ENCODE results near the gene GPRASP2.
"Not testable (repeated sequence)": the region's sequence is repeated elsewhere in the genome, so short reads cannot be mapped to it uniquely, and the experiment has no call there.

GPRASP2 gene

DNA sequence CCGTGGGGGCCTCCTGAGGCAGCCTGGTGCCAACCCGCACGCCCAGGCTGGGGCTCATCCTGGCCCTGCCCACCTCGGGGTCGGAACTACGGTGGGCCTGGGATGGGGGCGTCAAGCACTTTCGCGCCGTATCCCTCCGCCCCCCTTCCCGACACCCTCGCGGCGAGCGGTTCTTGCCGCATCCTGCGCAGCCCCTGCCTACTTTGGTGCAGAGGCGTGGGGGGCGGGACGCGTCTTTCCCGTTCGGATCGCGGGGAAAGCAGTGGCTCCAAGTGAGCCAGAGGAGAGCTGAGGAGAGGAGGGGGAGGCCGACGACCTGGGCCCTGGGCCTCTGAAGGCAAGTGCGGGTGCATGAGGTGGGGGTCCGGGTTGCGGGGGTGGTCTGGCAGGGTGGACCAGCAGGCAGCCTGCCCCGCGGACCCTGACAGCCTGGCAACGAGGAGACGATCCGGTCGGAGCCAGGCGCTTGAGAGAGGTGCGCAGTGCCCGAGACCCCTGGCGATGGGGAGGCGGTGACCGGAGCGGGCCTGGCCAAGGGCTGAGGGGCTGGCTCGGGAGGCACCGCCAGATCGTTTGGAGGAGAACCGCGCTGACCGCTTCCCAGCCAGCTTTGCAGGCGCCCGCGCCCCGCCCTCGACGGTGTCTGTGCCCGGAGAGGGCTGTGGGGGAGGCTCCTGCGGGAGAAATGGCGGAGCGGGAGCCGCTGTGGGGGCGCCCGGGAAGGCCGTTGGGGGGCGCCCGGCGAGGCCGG, at the start of gene GPRASP2:
Gene GPRASP2 (plus strand): TSS at position 233 of the 751 bp plus-strand sequence. CDS start 2,422 bp downstream, outside the sequence.
- DNase-seq, result peak; percentile 1

DNA sequence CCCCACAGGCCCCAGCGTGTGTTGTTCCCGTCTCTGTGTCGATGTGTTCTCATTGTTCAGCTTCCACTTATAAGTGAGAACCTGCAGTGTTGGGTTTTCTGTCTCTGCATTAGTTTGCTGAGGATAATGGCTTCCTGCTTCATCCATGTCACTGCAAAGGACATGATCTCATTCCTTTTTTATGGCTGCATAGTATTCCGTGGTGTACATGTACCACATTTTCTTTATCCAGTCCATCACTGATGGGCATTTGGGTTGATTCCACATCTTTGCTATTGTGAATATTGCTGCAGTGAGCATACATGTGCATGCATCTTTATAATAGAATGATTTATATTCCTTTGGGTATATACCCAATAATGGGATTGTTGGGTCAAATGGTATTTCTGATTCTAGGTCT, 48.4 kb upstream of the GPRASP2 start:
- not testable (repeated sequence) for DNase-seq

DNA sequence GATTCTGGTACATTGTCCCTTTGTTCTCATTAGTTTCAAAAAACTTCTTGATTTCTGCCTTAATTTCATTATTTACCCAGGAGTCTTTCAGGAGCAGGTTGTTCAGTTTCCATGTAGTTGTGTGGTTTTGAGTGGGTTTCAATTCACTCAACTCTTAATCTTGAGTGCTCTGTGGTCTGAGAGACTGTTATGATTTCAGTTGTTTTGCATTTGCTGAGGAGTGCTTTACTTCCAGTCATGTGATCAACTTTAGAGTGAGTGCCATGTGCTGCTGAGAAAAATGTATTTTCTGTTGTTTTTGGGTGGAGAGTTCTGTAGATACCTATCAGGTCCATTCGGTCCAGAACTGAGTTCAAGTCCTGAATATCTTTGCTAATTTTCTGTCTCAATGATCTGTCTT, 45.2 kb upstream of the GPRASP2 start:
- DNase-seq, result not testable (repeated sequence)

DNA sequence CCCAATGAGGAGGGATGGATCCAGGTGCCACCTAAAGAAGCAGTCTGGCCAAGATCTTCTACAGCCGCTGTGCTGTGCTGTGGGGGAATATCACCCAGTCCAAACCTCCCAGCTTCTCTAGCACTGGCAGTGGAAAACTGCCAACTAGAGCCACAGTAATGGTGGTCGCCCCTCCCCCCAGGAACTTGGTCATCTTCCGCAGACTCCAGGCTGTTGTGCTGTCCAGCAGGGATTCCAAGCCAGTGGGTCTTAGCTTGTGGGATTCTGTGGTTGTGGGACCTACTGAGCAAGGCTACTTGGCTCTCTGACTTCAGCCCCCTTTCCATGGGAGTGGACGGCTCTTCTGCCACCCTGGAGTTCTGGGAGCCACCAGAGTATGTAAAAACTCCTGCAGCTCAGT, 42.7 kb upstream of the GPRASP2 start:
- no peak for DNase-seq

DNA sequence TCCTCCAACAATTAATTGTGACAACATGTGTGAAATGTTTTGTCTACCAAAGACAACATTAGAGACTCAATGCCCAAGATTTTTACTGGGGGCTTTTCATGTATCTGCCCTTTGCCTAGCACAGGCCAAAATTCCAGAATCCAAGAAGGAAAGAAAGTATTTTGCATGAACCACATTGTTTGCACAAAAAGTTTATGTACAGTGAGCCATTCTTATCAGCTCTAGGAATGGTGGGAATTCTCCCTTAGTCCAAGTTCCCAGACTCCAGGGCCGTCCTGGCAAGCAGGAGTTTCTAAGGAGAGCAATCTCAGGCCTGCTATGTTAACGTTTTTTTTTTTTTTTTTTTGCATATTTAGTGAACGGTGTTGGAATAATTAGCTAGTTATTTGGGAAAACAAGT, 39.4 kb upstream of the GPRASP2 start:
- DNase-seq, result no peak

DNA sequence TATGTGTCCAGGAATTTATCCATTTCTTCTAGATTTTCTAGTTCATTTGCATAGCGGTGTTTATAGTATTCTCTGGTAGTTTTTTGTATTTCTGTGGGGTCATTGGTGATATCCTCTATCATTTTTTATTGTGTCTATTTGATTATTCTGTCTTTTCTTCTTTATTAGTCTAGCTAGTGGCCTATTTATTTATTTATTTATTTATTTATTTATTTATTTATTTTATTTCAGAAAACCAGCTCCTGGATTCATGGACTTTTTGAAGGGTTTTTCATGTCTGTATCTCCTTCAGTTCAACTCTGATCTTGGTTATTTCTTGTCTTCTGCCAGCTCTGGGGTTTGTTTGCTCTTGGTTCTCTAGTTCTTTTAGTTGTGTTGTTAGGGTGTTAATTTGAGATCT, 34.8 kb upstream of the GPRASP2 start:
- DNase-seq, result not testable (repeated sequence)

DNA sequence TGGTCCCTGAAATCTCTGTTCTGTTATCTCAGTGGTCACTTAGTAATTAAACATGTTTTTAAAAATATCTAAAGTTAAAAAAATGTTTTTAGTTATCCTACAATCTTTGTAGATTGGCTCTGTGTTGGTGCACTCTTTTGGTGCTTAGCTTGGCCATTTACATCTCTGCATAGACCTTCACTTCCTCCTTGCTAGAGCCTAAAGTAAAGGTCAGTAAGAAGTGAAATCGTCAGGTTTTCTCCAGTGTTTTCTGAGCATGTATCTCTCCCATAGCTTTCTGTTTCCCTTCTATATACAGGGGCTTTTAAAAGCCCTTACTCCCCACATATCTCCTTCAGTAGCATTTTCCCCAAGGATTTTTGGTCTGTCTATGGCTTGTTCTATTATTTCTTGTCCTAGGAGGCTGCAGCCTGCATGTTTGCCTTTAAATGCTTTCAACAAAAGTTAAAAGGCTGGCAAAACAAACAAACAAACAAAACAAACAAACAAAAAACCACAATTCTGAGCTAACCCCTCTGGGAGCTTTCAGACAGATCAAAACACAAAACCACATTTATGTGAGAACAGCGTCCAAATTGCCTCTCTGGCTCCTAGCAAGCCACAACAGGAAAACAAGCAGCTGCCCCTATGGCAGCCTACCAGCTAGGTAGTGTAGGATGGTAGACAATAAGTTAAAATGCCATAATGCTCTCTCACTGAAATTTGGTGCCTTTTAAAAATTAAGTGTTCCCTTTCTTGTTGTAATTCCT, 27.3 kb upstream of the GPRASP2 start:
- no peak for DNase-seq

DNA sequence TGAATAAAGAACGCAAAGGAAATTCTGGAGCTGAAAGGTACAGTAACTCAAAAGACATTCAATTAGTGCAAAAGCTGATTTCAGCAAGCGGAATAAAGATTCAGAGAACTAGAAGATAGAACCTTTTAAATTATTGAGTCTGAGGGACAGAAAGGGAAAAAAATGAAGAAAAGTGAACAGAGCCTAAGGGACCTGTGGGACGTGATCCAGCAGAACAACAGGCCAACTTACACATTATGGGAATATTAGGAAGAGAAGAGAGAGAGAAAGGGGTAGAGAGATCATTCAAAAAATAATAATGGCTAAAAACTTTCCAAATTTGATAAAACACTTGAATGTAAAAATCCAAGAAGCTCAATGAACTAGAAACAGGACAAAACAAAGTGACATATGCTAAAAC, 17.5 kb upstream of the GPRASP2 start:
- no peak for DNase-seq

DNA sequence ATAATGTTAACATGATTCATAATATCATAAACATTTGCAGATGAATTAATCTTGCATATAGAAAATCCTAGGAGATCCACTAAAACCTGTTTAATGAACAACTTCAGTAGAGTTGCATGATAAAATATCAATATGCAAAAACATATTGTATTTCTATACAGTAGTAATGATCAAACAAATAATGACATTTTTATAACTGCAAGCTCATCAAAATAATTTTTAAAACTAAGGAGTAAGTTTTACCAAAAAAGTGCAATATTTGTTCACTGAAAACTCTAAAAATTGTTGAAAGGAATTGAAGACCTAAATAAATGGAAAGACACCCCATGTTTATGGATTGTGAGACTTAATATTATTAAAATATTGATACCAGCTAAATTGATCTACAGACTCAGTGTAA, 15.9 kb upstream of the GPRASP2 start:
- no peak for DNase-seq

DNA sequence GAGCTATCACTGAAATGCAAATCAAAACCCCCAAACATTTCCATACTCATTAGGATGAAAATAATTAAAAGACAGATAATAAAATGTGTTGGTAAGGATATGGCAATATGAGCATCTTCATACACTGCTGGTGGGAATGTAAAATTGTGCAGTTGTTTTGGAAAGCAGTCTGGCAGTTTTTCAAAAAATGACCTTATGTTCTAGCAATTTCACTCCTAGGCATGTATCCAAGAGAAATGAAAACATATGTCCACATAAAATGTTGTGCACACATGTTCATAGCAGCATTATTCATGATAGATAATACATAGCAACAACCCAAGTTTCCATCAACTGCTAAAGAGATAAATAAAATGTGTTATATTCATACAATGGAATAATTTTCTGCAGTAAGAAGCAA, 14.8 kb upstream of the GPRASP2 start:
- DNase-seq, result no peak

DNA sequence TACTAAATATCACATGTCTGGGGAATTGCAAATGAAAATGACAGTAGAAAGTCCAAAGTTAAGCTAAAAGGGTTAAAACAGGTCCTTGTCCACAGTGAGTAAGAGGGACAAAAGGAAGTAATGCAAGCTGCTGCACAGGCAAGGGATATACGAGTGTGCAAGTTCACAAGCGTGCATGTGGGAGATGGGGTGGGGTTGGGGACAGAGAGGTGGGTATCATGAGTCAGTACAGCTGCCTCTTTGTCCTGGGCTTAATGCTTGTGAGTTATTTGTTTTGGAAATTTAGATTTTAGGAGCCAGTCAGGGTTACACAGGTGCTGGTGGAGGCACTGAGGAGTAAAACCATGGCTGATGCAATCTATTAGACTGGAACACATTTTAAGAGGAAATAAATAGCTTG, 3.3 kb upstream of the GPRASP2 start:
- DNase-seq, result no peak

DNA sequence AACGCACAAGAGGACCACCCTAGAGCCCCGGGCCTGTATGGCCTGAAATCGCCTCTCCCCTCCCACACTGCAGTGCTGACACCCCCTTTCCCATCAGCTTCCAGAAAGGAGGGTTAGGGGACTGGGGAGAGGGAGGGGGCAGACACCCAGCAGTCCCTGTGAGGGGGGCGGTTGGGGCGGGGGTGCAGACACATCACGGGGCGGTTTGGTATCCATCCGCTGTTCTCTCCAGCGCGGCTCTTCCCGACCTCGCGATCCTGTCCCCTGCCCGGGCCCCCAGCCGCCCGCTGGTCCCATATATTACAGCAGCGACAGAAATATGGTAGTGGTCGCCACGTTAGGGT, 404 bp upstream of the GPRASP2 start:
- no peak for DNase-seq

DNA sequence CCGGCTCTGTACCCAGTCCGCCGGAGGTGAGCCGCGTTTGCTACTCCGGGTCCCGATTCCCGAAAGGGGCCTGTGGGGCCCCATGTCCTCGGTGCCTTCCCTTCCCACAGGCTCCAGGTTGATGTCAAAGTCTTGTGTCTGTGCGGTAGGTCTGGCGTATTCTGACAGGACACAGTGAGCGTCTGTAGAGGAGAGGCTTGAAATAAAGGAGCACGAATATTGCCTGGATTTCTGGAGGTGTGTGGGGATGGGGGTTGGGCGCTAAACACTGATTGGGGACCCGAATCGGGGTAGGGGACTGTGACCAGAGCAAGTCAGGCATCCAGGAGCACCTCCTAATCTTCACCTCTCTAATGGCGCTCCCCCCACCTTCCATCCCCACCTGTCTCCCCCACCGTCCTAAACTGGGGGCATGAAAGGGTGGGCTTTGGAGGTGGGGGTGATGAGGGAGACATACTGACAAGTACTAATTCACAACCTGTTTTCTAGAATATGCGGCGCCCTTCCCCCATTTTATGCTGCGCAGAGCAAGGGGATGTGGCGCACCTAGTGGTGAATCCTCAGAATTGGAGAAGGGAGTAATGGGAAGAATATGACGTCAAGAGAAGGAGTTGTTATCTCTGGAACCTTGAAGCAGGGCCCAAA, 855 bp downstream of the GPRASP2 start:
- peak; percentile 1 for DNase-seq

DNA sequence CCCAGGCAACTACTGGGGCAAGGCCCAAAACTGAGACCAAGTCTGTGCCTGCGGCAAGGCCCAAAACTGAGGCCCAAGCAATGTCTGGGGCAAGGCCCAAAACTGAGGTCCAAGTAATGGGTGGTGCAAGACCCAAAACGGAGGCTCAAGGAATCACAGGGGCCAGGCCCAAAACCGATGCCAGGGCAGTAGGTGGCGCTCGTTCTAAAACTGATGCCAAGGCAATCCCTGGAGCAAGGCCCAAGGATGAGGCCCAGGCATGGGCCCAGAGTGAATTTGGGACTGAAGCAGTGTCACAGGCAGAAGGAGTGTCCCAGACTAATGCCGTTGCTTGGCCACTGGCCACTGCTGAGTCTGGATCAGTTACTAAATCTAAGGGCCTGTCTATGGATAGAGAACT, 2.7 kb downstream of the GPRASP2 start:
- DNase-seq, result no peak

DNA sequence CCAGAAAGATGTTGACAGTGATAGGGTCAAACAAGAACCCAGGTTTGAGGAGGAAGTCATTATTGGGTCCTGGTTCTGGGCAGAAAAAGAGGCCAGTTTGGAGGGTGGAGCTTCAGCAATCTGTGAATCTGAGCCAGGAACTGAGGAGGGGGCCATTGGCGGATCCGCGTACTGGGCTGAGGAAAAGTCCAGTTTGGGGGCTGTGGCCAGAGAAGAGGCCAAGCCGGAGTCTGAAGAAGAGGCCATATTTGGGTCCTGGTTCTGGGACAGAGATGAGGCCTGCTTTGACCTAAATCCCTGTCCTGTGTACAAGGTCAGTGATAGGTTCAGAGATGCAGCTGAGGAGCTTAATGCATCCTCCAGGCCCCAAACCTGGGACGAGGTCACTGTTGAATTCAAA, 3.7 kb downstream of the GPRASP2 start:
- no peak for DNase-seq

DNA sequence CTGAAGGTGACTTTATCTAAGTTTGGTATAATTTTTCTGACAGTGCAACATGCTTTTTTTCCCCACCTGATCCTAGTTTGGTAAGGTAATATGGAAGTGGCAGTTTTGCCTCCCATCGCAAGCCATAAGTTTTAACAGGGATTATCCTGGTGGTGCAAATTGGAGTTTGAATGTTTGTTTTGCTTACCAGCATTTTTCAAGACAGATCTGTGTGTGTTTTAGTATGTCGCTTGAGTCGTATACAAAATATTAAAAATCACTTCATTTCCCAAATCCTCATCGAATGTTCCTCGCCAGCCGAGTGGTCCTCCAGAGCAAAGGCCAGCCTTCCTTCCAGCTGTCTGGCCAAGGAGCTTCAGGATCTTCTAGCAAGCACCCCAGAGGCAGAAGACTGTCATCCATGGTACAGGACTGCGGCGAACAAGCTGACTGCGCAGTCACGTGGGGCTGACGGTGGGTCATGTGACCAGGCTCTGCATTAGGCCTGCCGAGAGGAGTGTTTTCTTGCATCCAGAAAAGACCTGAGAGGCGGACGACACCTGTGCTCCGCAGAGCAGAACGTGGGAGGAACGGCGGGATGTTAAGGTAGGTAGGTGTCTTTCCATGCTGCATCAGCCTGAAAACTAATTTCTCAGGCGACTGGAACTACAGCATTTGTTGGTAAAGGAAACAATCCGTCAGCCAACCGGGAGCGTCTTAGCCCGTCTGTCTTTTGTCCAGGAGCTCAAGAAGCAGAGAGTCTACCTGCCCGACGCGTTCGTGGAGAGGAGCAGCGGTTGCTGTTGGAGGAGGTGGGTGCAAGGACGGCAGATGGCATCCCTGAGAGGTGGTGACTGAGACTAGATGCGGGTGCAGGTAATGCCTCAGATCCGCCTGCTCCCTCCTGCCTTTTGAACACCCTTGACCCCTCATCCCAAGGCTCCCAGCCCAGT, 8.3 kb downstream of the GPRASP2 start, which contains the start of gene GPRASP3:
Gene GPRASP3 (plus strand): TSS at position 507 of the 932 bp plus-strand sequence. CDS start 28,253 bp downstream, outside the sequence.
- peak; percentile 23 for DNase-seq

DNA sequence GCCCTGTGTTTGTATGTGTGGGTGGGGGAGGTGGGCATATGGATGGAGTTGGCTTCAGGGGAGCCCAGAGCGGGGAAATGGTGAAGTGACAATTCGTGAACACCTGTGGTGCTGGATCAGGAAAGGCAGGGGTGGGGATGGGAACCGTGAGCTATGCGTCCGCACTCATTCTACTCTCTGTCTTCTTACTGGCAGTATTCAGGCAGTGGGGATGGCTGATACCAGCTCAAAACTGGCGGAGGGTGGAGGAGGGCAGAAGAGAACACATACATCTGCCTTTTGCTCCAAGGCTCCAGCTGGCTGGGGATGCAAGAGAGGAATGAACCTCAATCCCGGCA, 8.9 kb downstream of the GPRASP2 start:
- not testable (repeated sequence) for DNase-seq

DNA sequence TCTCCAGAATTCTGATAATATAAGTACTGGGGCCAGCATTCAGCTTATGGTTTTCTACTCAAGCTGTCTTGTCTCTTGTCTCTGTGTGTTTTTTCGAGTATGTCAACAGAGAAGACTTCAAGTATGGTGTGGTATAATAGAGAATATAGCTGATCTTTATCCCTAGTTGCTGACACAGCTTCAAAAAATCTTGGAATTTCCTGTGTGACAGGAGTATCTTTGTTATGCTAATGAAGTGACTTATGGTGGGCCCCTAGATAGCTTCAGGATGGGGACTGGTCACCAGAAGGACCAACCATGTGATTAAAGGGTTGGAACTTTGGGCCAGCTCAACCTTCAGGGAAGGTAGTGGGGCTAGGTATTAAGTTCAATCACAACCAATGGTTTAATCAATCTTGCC, 11.2 kb downstream of the GPRASP2 start:
- no peak for DNase-seq

DNA sequence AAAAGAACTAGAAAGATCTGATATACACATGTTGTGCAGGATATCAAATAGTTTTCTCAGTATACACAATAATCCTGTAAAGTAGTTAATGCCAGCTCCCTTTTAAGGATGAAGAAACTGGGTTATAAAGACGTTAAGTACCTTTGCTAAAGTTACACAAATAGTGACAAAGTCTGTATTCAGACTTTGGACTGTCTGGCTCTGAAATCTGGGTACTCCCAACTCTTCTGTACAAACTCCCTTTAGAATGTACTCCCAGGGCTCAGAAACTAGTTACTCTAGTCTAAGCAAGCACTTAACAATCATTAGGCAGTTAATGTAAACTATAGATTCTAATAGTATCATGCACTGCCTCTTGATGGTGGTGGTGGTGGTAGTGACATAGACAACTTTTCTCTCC, 15.5 kb downstream of the GPRASP2 start:
- no peak for DNase-seq

DNA sequence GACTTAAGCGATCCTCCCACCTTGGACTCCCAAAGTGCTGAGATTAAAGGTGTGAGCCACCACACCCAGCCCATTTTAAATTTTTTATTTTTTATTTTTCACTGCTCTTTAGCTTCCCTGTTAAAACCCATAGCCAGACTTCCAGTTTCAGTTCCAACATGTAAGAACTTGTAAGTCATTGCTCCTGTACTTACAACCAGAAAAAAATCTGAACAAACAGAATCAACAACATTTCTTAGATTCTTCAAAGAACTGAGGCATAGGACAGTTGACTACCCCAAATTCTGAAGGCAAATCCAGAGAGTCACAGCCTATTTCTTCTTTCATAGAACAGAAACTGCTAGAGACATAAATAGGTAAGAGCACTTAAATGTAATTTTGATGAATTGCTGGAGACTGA, 16.4 kb downstream of the GPRASP2 start:
- no peak for DNase-seq

DNA sequence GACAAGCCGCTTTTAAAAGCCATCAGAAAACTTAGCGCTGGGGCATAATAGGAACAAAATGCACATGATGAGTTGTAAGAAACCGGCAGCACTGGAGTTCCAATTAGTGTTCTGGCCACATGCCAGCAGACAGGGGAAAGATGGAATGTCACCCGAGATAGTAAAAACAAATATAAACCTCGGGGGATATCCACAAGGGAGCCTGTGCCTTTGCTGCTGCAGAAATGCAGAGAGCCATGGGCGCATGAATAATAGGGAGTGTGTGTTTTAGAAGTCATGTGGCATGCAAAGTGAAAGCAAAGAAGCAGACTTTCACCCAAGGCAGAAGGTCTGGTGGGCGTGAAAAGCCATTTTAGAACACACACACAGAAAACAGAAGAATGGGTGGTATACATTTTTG, 27.4 kb downstream of the GPRASP2 start:
- no peak for DNase-seq

DNA sequence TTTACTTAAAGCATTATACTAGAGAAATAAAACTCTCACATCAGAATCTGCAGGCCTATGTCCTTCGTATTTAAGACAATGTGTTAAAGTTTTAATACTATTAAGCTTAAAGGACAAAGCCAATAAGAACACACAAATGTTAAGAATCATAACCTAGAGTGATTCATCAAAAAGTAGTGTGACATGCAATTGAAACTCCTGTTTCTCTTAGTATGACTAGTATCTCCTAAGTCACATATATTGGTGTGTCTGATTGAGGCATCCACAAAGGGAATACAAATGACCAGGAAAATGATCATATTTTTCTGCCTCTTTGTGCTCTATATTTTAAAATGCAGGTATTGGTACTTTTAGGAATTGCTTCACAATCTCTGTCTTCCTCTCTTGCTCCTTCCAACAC, 32.1 kb downstream of the GPRASP2 start:
- DNase-seq, result no peak

DNA sequence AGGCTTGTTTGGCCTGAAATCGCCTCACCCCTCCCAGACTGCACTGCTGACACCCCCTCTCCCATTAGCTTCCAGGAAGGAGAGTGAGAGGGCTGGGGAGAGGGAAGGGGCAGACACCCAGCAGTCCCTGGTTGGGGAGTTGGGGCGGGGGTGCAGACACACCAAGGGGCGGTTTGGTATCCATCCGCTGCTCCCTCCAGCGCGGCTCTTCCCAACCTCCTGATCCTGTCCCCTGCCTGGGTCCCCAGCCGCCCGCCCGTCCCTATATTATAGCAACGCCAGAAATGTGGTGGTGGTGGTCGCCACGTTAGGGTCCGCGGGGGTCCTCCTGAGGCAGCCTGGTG, 33.2 kb downstream of the GPRASP2 start:
- no peak for DNase-seq

All from inflammatory macrophage treated with lipopolysaccharide for 4 hours (primary cell).